H1 (cell line): ENCODE data around the gene STIM2. TPM values are rescaled to one million over a fixed set of nuclear protein-coding genes. Genes with fewer than 3 reads are reported as not detected.
A peak's percentile ranks its signal among the peaks of the same experiment; 100 is the strongest.

Experiments used
- CTCF ChIA-PET: fragments of 300-600 bp; sonication (Branson Sonifier 250); formaldehyde crosslinking; loops from one replicate; lab custom pipeline; 2021; ENCODE audit not compliant: partially characterized antibody; lab: Charles Lee
- POLR2A ChIA-PET: fragments of 300-600 bp; sonication (Branson Sonifier 250); formaldehyde crosslinking; loops from one replicate; lab custom pipeline; 2021; ENCODE audit warnings: inconsistent platforms; ENCODE audit not compliant: partially characterized antibody; lab: Charles Lee
- DNase-seq, 2 experiments: peaks; one replicate each; pipeline versions ENCODE4 v3.0.0 to v3.0.0-alpha.2; 2010 to 2022; ENCODE audit warnings: low spot score in 2 of 2, low read depth in 1 of 2, mixed read lengths in 1 of 2
- FAIRE-seq: peaks from 2 replicates; lab custom pipeline; 2011; peaks lifted over from hg19 to GRCh38; lab: Jason Lieb, UNC
- H2AFZ ChIP-seq: 2 replicates; pipeline ENCODE4 v1.8.1; 2012; ENCODE audit warnings: low read length, inconsistent platforms
- H2AK5ac ChIP-seq: 2 replicates; pipeline ENCODE4 v1.6.1; 2013; ENCODE audit warnings: low read depth, low read length
- H2BK120ac ChIP-seq: replicated peaks from 2 replicates; pipeline ENCODE3; 2013; ENCODE audit warnings: low read depth, low read length, inconsistent platforms
- H2BK12ac ChIP-seq: 2 replicates; pipeline ENCODE4 v1.6.1; 2013; ENCODE audit warnings: low read depth, low read length
- H2BK15ac ChIP-seq: 2 replicates; pipeline ENCODE4 v1.6.1; 2013; ENCODE audit warnings: low read length
- H2BK20ac ChIP-seq: 2 replicates; pipeline ENCODE4 v1.6.1; 2013; ENCODE audit warnings: low read length
- H2BK5ac ChIP-seq: 2 replicates; pipeline ENCODE4 v1.6.1; 2013; ENCODE audit warnings: low read depth, low read length
- H3K14ac ChIP-seq: 2 replicates; pipeline ENCODE4 v1.6.1; 2013; ENCODE audit warnings: inconsistent platforms; ENCODE audit not compliant: insufficient read length
- H3K18ac ChIP-seq: 2 replicates; pipeline ENCODE4 v1.6.1; 2013; ENCODE audit warnings: low read length; ENCODE audit errors: extremely low read depth
- H3K23ac ChIP-seq: 2 replicates; pipeline ENCODE4 v1.6.1; 2013; ENCODE audit warnings: inconsistent platforms; ENCODE audit not compliant: insufficient read length
- H3K23me2 ChIP-seq: 2 replicates; pipeline ENCODE4 v1.6.1; 2013; ENCODE audit warnings: low read depth, low read length
- H3K27ac ChIP-seq: 2 replicates; pipeline ENCODE4 v1.6.1; 2011; ENCODE audit warnings: low read depth, low read length, inconsistent platforms
- H3K27me3 ChIP-seq, 4 experiments: replicated peaks in 1 of 4; 1 replicate in 1 of 4; 2 replicates in 3 of 4; pipeline versions ENCODE4 v1.6.1 to v1.8.1; 2011 to 2013; ENCODE audit warnings: low read length in 3 of 4, mild to moderate bottlenecking in 3 of 4, inconsistent platforms in 2 of 4, mixed read lengths in 2 of 4, moderate library complexity in 1 of 4; ENCODE audit not compliant: control insufficient read depth in 3 of 4, insufficient read depth in 3 of 4; ENCODE audit errors: extremely low read depth in 1 of 4
- H3K36me3 ChIP-seq, 4 experiments: 2 replicates each; pipeline versions ENCODE4 v1.6.1 to v1.8.1; 2011 to 2013; ENCODE audit warnings: mild to moderate bottlenecking in 4 of 4, low read length in 3 of 4, moderate library complexity in 2 of 4, control low read depth in 1 of 4, inconsistent platforms in 1 of 4; ENCODE audit not compliant: insufficient read depth in 4 of 4, control insufficient read depth in 2 of 4
- H3K4ac ChIP-seq: replicated peaks from 2 replicates; pipeline ENCODE3; 2013; ENCODE audit warnings: low read length, low read depth, mixed read lengths, inconsistent platforms; ENCODE audit not compliant: insufficient read length
- H3K4me1 ChIP-seq, 4 experiments: replicated peaks in 1 of 4; 1 replicate in 1 of 4; 2 replicates in 3 of 4; pipeline versions ENCODE4 v1.6.1 to v1.8.1; 2011 to 2013; ENCODE audit warnings: low read length in 3 of 4, inconsistent platforms in 2 of 4, mixed read lengths in 1 of 4; ENCODE audit not compliant: insufficient read depth in 4 of 4, control insufficient read depth in 3 of 4
- H3K4me2 ChIP-seq, 2 experiments: 2 replicates each; pipeline versions ENCODE4 v1.6.1 to v1.8.1; 2011 to 2013; ENCODE audit warnings: low read depth in 2 of 2, low read length in 2 of 2, control low read depth in 1 of 2, inconsistent platforms in 1 of 2, mild to moderate bottlenecking in 1 of 2; ENCODE audit not compliant: insufficient read depth in 1 of 2
- H3K4me3 ChIP-seq, 4 experiments: fragments of 200-600, 300-600 bp in 1 of 4; sonication (generic), shearing (Covaris generic), sonication (Bioruptor Twin) in 1 of 4; 2 replicates each; pipeline versions ENCODE4 v1.5.1 to v1.8.1; 2011 to 2016; ENCODE audit warnings: low read length in 4 of 4, low read depth in 3 of 4, control low read depth in 2 of 4, inconsistent platforms in 2 of 4, mild to moderate bottlenecking in 2 of 4, mixed read lengths in 1 of 4, moderate library complexity in 1 of 4; ENCODE audit not compliant: insufficient read depth in 2 of 4; ENCODE audit errors: extremely low read depth in 1 of 4
- H3K56ac ChIP-seq: replicated peaks from 2 replicates; pipeline ENCODE3; 2013; ENCODE audit warnings: low read depth, mild to moderate bottlenecking, mixed read lengths, low read length, inconsistent platforms; ENCODE audit not compliant: insufficient read length
- H3K79me1 ChIP-seq: 2 replicates; pipeline ENCODE4 v1.6.1; 2013; ENCODE audit warnings: low read depth, low read length, control low read depth
- H3K79me2 ChIP-seq, 2 experiments: 2 replicates each; pipeline versions ENCODE4 v1.6.1 to v1.8.1; 2012 to 2013; ENCODE audit warnings: low read length in 2 of 2, mild to moderate bottlenecking in 2 of 2, inconsistent platforms in 1 of 2; ENCODE audit not compliant: insufficient read depth in 2 of 2, control insufficient read depth in 1 of 2
- H3K9ac ChIP-seq, 4 experiments: replicated peaks in 1 of 4; 1 replicate in 1 of 4; 2 replicates in 3 of 4; pipeline versions ENCODE4 v1.6.1 to v1.8.1; 2011 to 2013; ENCODE audit warnings: low read depth in 3 of 4, low read length in 3 of 4, control low read depth in 2 of 4, mild to moderate bottlenecking in 2 of 4, moderate library complexity in 2 of 4, inconsistent platforms in 1 of 4; ENCODE audit errors: extremely low read depth in 1 of 4
- H3K9me3 ChIP-seq, 2 experiments: 2 replicates each; pipeline versions ENCODE4 v1.6.1 to v1.8.1; 2012 to 2013; ENCODE audit warnings: mild to moderate bottlenecking in 2 of 2, moderate library complexity in 2 of 2, control low read depth in 1 of 2, inconsistent platforms in 1 of 2, low read depth in 1 of 2, low read length in 1 of 2, mixed read lengths in 1 of 2; ENCODE audit not compliant: insufficient read depth in 2 of 2
- H4K20me1 ChIP-seq, 2 experiments: replicated peaks in 1 of 2; 2 replicates each; pipeline versions ENCODE3 to v1.8.1; 2011 to 2013; ENCODE audit warnings: inconsistent platforms in 2 of 2, low read length in 2 of 2, mild to moderate bottlenecking in 1 of 2; ENCODE audit not compliant: insufficient read depth in 2 of 2, control insufficient read depth in 1 of 2
- H4K5ac ChIP-seq: 2 replicates; pipeline ENCODE4 v1.6.1; 2013; ENCODE audit warnings: low read length, low read depth, mixed read lengths, inconsistent platforms; ENCODE audit not compliant: insufficient read length
- H4K8ac ChIP-seq: 2 replicates; pipeline ENCODE4 v1.8.0; 2013; ENCODE audit warnings: mild to moderate bottlenecking, moderate library complexity, low read length, inconsistent platforms; ENCODE audit not compliant: insufficient read depth; ENCODE audit errors: extremely low read depth
- H4K91ac ChIP-seq: replicated peaks from 2 replicates; pipeline ENCODE3; 2013; ENCODE audit warnings: low read length, mixed read lengths, inconsistent platforms; ENCODE audit not compliant: insufficient read length
- CHD1 ChIP-seq: IDR thresholded peaks from 2 replicates; pipeline ENCODE4 v1.6.1; 2012; ENCODE audit warnings: low read depth, low read length, improper control_type of control experiment
- CREB1 ChIP-seq: IDR thresholded peaks from 2 replicates; pipeline ENCODE4 v1.6.1; 2012; ENCODE audit warnings: inconsistent platforms
- FOSL1 ChIP-seq: IDR thresholded peaks from 2 replicates; pipeline ENCODE4 v1.6.1; 2011; ENCODE audit warnings: mild to moderate bottlenecking, low read depth, low read length, moderate library complexity; ENCODE audit not compliant: insufficient read depth
- GTF2F1 ChIP-seq: IDR thresholded peaks from 2 replicates; pipeline ENCODE4 v1.6.1; 2012; ENCODE audit warnings: low read depth, low read length, improper control_type of control experiment, borderline replicate concordance
- JUND ChIP-seq: IDR thresholded peaks from 2 replicates; pipeline ENCODE4 v1.6.1; 2011; ENCODE audit warnings: mild to moderate bottlenecking, improper control_type of control experiment, low read length
- POU5F1 ChIP-seq: IDR thresholded peaks from 2 replicates; pipeline ENCODE4 v1.6.1; 2011; ENCODE audit warnings: low read depth, mild to moderate bottlenecking, low read length, moderate library complexity
- RAD21 ChIP-seq, 2 experiments: IDR thresholded peaks in 1 of 2; conservative IDR thresholded peaks in 1 of 2; 2 replicates each; pipeline ENCODE4 v1.6.1; 2011; ENCODE audit warnings: low read depth in 2 of 2, low read length in 2 of 2, improper control_type of control experiment in 1 of 2, inconsistent platforms in 1 of 2, mild to moderate bottlenecking in 1 of 2, moderate library complexity in 1 of 2
- RBBP5 ChIP-seq: IDR thresholded peaks from 2 replicates; pipeline ENCODE4 v1.7.1; 2012; ENCODE audit warnings: low read depth, mild to moderate bottlenecking, inconsistent platforms, low read length, moderate library complexity, borderline replicate concordance
- SIN3A ChIP-seq, 2 experiments: IDR thresholded peaks in 1 of 2; conservative IDR thresholded peaks in 1 of 2; 2 replicates each; pipeline ENCODE4 v1.6.1; 2011 to 2012; ENCODE audit warnings: low read length in 2 of 2, improper control_type of control experiment in 1 of 2, low read depth in 1 of 2, mild to moderate bottlenecking in 1 of 2
- SP2 ChIP-seq: IDR thresholded peaks from 2 replicates; pipeline ENCODE4 v1.6.1; 2012; ENCODE audit warnings: mild to moderate bottlenecking, low read length, inconsistent platforms
- TAF1 ChIP-seq: IDR thresholded peaks from 2 replicates; pipeline ENCODE4 v1.6.1; 2011; ENCODE audit warnings: mild to moderate bottlenecking, low read depth, low read length
- WGBS, 2 experiments: shearing (Covaris generic) in 1 of 2; methylation state at CpG; one replicate each; pipeline versions ENCODE4 v1.1.6 to v1.1.7; 2013 to 2015; ENCODE audit warnings: low lambda C conversion rate in 2 of 2, mixed read lengths in 2 of 2, inconsistent platforms in 1 of 2, low coverage in 1 of 2, missing lambda C conversion rate in 1 of 2; ENCODE audit not compliant: insufficient replicate concordance in 2 of 2, insufficient coverage in 1 of 2, insufficient read length in 1 of 2; ENCODE audit errors: extremely low coverage in 1 of 2, missing lambda C conversion rate in 1 of 2; 5-methylcytosine and 5-hydroxymethylcytosine counted together
- polyA plus RNA-seq, 7 experiments: library from polyadenylated mRNA; depleted of rRNA in 3 of 7; stranded (reverse) in 5 of 7; unstranded in 2 of 7; fragments of >200 nt in 5 of 7; fragments of 200-250 nt in 2 of 7; gene quantifications; 1 replicate in 5 of 7; 2 replicates in 1 of 7; 4 replicates in 1 of 7; pipeline versions ENCODE4 v1.2.1 to v1.2.3, GENCODE V29; 2011 to 2013; ENCODE audit warnings: missing spikeins in 2 of 7, mixed read lengths in 2 of 7
- total RNA-seq: library from RNA; stranded (reverse); fragmentation: NEBNext Ultra II Directional; extraction: Animal tissue kit (Norgen Biotek cat#: 25700); gene quantifications from 2 replicates; pipeline ENCODE4 v1.2.1, GENCODE V29; 2021

The STIM2 gene
- total and polyA plus RNA-seq, 2 of the 8 experiments (the other 6 are each of a cell fraction or from before 2014, with no cell fraction given) = 22.9 to 23.0 TPM

DNA sequence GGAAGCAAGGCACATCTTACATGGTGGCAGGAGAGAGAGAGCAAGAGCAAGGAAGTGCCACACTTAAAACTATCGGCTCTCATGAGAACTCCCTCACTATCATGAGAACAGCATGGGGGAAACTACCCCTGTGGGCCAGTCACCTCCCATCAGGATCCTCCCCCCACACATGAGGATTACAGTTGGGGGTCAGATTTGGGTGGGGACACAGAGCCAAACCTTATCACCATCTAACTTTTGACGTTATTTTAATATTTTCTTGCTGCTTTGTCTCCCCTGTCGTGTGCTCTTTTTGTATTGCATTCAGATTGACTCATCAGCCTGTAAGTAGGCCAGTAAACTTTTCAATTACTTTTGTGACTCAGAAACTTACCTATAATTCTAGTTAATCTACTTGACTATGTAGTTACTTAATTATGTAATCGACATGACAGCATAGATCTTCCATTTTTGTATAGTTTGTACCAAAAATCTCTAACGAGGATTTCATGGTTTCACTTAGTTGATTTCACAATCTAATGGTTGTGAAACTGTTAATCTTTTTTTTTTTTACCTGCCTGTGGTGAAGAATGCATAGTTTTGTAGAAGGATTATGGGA lies 18.3 kb downstream of the STIM2 start:
- POLR2A ChIA-PET = no interaction called here
- Histone ChIP-seq H3K14ac (no peak overlapping the region), H4K8ac (peak overlapping the region; percentile 47; the same call in 1 of the 2 replicates), H2BK12ac (no peak overlapping the region), H3K27ac (no peak overlapping the region)
- FAIRE-seq = no peak
- TF ChIP-seq TAF1 (no peak), SP2 (no peak), RBBP5 (no peak), CHD1 (no peak), CREB1 (no peak), POU5F1 (no peak), GTF2F1 (no peak), JUND (no peak), FOSL1 (no peak), SIN3A (conservative IDR thresholded peaks at IDR 0.05 in 1 of 2, IDR thresholded peaks at IDR 0.05 in 1 of 2; ENCODE audit: low read depth in 1 of 2, low read length in 2 of 2) (no peak), RAD21 (IDR thresholded peaks at IDR 0.05 in 1 of 2, conservative IDR thresholded peaks at IDR 0.05 in 1 of 2; ENCODE audit: low read depth in 2 of 2, low read length in 2 of 2) (no peak)
- TF ChIP-seq, all 59 proteins: peak for 0
- no peak overlapping the region for H4K5ac ChIP-seq
- H2BK120ac ChIP-seq = no peak overlapping the region
- no peaks in the 10 kb centered on the region for H3K23me2 ChIP-seq
- no peak for DNase-seq
- CTCF ChIA-PET = no interaction called here
- no peak overlapping the region for H2AK5ac ChIP-seq
- no peaks in the 10 kb centered on the region for H3K9me3 ChIP-seq
- H3K36me3 ChIP-seq = no peaks in the 10 kb centered on the region
- H3K23ac ChIP-seq = no peak overlapping the region
- no peak overlapping the region for H3K4ac ChIP-seq
- no peak overlapping the region for H3K4me3 ChIP-seq
- 91% methylated on average over 5 of the region's 5 CpGs; no CpG with 5 or more reads in 1 of the 2 experiments for WGBS, 2 experiments
- peaks cover 3 to 42% of the 10 kb centered on the region in 2 experiments; a peak in 2 of 4 replicates for H3K79me2 ChIP-seq
- H3K56ac ChIP-seq = no peak overlapping the region
- H3K4me1 ChIP-seq = no peaks in the 10 kb centered on the region
- H3K4me2 ChIP-seq = no peak overlapping the region
- no peak overlapping the region for H3K9ac ChIP-seq
- H2BK15ac ChIP-seq = no peak overlapping the region
- no peaks in the 10 kb centered on the region for H3K27me3 ChIP-seq
- H4K20me1 ChIP-seq = peaks cover 0 to under 1% of the 10 kb centered on the region in 2 experiments
- no peaks in the 10 kb centered on the region for H3K79me1 ChIP-seq
- H2BK20ac ChIP-seq = no peak overlapping the region
- H4K91ac ChIP-seq = no peak overlapping the region
- H2AFZ ChIP-seq = no peak overlapping the region
- no peak overlapping the region for H3K18ac ChIP-seq
- H2BK5ac ChIP-seq = no peak overlapping the region
